Measurements from ENCODE around the gene DGKH.

Gene DGKH

DNA sequence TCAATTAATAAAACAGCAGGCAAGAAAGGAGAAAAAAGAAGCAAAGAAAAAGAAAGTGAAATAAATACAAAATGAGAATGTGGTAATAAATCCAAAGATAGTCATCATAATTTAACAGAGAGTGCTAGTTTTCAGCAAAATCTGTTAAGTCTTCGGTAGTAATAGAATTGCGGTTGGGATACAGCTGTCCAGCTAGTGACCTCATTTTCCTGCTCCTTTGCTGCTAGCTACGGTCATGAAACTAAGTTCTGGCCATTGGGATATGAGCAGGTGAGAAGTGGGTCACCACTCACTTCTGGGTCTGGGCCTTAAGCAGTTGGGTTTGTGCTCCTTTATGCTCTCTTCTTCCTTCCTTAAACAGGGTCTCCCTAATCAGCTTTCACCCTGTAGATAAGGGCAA lies 11.7 kb upstream of the DGKH start:
- Histone ChIP-seq H2BK5ac (ENCODE audit: low read length) (no peak overlapping the region), H3K9me3 (replicated peaks in 1 of 2; ENCODE audit: control insufficient read depth in 2 of 2, insufficient read depth in 1 of 2, low read depth in 1 of 2, low read length in 2 of 2) (peaks cover 0 to 13% of the 10 kb centered on the region in 2 donors), H3K4me3 (ENCODE audit: low read length in 2 of 2) (no peak overlapping the region), H3K9ac (ENCODE audit: low read depth, low read length, poor library complexity) (no peak overlapping the region), H3K27ac (replicated peaks; ENCODE audit: low read length) (no peak overlapping the region), H2AK5ac (ENCODE audit: low read depth, low read length) (no peak overlapping the region), H2AFZ (ENCODE audit: low read length) (no peak overlapping the region), H2BK15ac (ENCODE audit: low read length) (no peak overlapping the region), H2BK12ac (ENCODE audit: low read length) (no peak overlapping the region), H3K36me3 (replicated peaks in 1 of 2; ENCODE audit: control insufficient read depth in 2 of 2, insufficient read depth in 2 of 2, low read length in 2 of 2) (no peaks in the 10 kb centered on the region), H3K18ac (ENCODE audit: low read length) (no peak overlapping the region), H3K4me2 (ENCODE audit: insufficient read depth, low read length, poor library complexity, severe bottlenecking) (no peak overlapping the region), H3K14ac (ENCODE audit: low read length) (no peak overlapping the region), H4K8ac (ENCODE audit: low read depth, low read length) (no peak overlapping the region), H4K91ac (ENCODE audit: low read depth, low read length, poor library complexity) (no peak overlapping the region), H3K79me1 (ENCODE audit: low read depth, low read length) (no peaks in the 10 kb centered on the region), H3K23ac (ENCODE audit: low read depth, low read length, poor library complexity) (no peak overlapping the region), H3K4ac (ENCODE audit: low read length) (no peak overlapping the region), H3K4me1 (ENCODE audit: control insufficient read depth in 2 of 2, insufficient read depth in 1 of 2, low read depth in 1 of 2, low read length in 2 of 2) (peaks cover 0 to 3% of the 10 kb centered on the region in 2 donors), H2BK120ac (ENCODE audit: low read depth, low read length) (no peak overlapping the region), H3K27me3 (ENCODE audit: control insufficient read depth in 3 of 3, insufficient read depth in 3 of 3, low read depth in 1 of 3, low read length in 3 of 3) (peaks cover 0 to 13% (median 8%) of the 10 kb centered on the region in 3 experiments)
- DNase-seq (ENCODE audit: low spot score), result no peak
- WGBS, 2 donors (ENCODE audit: extremely low coverage in 2 of 2, insufficient read length in 2 of 2, insufficient replicate concordance in 1 of 2), result no CpG with 5 or more reads among the region's 3 CpGs

DNA sequence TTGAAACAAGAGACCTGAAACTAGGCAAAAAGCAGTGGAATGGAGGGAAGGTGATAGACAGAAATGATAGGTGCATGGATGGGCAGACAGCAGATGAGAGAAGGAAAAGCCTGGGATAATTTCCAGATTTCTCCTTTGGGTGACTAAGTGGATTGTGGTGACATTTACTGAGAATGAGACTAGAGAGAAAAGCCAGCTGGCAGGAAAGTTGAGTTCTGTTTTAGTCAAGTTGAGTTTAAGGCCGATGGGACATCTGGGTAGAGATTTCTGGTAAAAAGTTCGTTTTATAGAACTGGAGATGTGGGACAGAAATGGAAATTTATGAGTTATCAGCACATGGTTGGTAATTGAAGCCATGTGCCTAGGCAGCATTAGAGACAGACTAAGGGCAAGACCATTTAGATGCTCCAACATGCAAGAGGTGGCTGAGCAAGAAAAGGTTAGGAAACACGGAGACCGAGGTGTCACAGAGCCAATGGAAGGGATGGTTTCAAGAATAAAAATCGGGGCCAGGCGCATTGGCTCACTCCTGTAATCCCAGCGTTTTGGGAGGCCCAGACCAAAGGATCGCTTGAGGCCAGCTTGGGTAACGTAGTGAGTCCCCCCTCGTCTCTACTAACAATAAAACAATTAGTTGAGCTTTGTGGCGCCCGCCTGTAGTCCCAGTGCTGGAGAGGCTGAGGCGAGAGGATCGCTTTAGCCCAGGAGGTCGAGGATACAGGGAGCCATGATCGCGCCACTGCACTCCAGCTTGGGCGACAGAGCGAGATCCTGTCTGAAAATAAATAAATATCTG lies 9.6 kb upstream of the DGKH start:
- DNase-seq (ENCODE audit: low spot score), result no peak
- no peak overlapping the region for H3K23ac ChIP-seq (ENCODE audit: low read depth, low read length, poor library complexity)
- H4K91ac ChIP-seq (ENCODE audit: low read depth, low read length, poor library complexity), result no peak overlapping the region
- no peak overlapping the region for H3K18ac ChIP-seq (ENCODE audit: low read length)
- peaks cover 0 to 5% of the 10 kb centered on the region in 2 donors for H3K4me1 ChIP-seq (ENCODE audit: control insufficient read depth in 2 of 2, insufficient read depth in 1 of 2, low read depth in 1 of 2, low read length in 2 of 2)
- H3K4me3 ChIP-seq (ENCODE audit: low read length in 2 of 2), result no peak overlapping the region
- no peak overlapping the region for H2BK5ac ChIP-seq (ENCODE audit: low read length)
- WGBS, 2 donors (ENCODE audit: extremely low coverage in 2 of 2, insufficient read length in 2 of 2, insufficient replicate concordance in 1 of 2), result no CpG with 5 or more reads among the region's 19 CpGs
- no peaks in the 10 kb centered on the region for H3K79me1 ChIP-seq (ENCODE audit: low read depth, low read length)
- H3K9me3 ChIP-seq (replicated peaks in 1 of 2; ENCODE audit: control insufficient read depth in 2 of 2, insufficient read depth in 1 of 2, low read depth in 1 of 2, low read length in 2 of 2), result peaks cover 0 to 13% of the 10 kb centered on the region in 2 donors
- no peaks in the 10 kb centered on the region for H3K36me3 ChIP-seq (replicated peaks in 1 of 2; ENCODE audit: control insufficient read depth in 2 of 2, insufficient read depth in 2 of 2, low read length in 2 of 2)
- H2BK120ac ChIP-seq (ENCODE audit: low read depth, low read length), result no peak overlapping the region
- H3K9ac ChIP-seq (ENCODE audit: low read depth, low read length, poor library complexity), result no peak overlapping the region
- H2AK5ac ChIP-seq (ENCODE audit: low read depth, low read length), result no peak overlapping the region
- no peak overlapping the region for H3K4ac ChIP-seq (ENCODE audit: low read length)
- H3K27me3 ChIP-seq (ENCODE audit: control insufficient read depth in 3 of 3, insufficient read depth in 3 of 3, low read depth in 1 of 3, low read length in 3 of 3), result peaks cover 0 to 13% (median 8%) of the 10 kb centered on the region in 3 experiments
- H3K4me2 ChIP-seq (ENCODE audit: insufficient read depth, low read length, poor library complexity, severe bottlenecking), result no peak overlapping the region
- no peak overlapping the region for H2BK15ac ChIP-seq (ENCODE audit: low read length)
- H2BK12ac ChIP-seq (ENCODE audit: low read length), result no peak overlapping the region
- no peak overlapping the region for H4K8ac ChIP-seq (ENCODE audit: low read depth, low read length)
- H2AFZ ChIP-seq (ENCODE audit: low read length), result no peak overlapping the region
- H3K27ac ChIP-seq (replicated peaks; ENCODE audit: low read length), result no peak overlapping the region
- H3K14ac ChIP-seq (ENCODE audit: low read length), result no peak overlapping the region

DNA sequence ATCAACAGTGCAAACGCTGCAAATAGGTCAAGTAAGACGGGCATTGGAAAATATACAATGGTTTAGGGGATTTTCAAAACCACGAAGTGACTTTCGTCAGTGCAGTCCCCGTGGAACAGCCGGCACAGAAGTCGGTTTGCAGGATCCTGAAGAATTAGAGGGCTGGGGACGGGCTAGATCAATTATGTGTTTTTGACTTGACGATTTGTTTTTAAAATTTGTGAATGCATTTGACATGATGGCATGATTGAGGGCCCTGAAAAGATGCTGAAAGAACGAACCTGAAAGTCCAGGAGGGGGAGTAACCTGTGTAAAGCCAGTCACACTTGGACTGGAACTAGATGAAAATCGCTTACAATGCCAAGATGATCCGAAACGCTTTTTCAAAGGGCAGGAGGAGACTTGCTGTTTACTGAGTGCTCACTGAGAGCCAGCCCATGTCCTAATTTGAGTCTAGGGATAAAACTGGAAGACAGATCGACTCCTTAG lies 8.9 kb upstream of the DGKH start:
- Histone ChIP-seq H3K4ac (ENCODE audit: low read length) (no peak overlapping the region), H3K18ac (ENCODE audit: low read length) (no peak overlapping the region), H3K14ac (ENCODE audit: low read length) (no peak overlapping the region), H3K9me3 (replicated peaks in 1 of 2; ENCODE audit: control insufficient read depth in 2 of 2, insufficient read depth in 1 of 2, low read depth in 1 of 2, low read length in 2 of 2) (peaks cover 0 to 13% of the 10 kb centered on the region in 2 donors), H3K4me1 (ENCODE audit: control insufficient read depth in 2 of 2, insufficient read depth in 1 of 2, low read depth in 1 of 2, low read length in 2 of 2) (peaks cover 0 to 5% of the 10 kb centered on the region in 2 donors), H2BK120ac (ENCODE audit: low read depth, low read length) (no peak overlapping the region), H4K91ac (ENCODE audit: low read depth, low read length, poor library complexity) (no peak overlapping the region), H3K36me3 (replicated peaks in 1 of 2; ENCODE audit: control insufficient read depth in 2 of 2, insufficient read depth in 2 of 2, low read length in 2 of 2) (no peaks in the 10 kb centered on the region), H3K27ac (replicated peaks; ENCODE audit: low read length) (no peak overlapping the region), H3K79me1 (ENCODE audit: low read depth, low read length) (no peaks in the 10 kb centered on the region), H3K27me3 (ENCODE audit: control insufficient read depth in 3 of 3, insufficient read depth in 3 of 3, low read depth in 1 of 3, low read length in 3 of 3) (peaks cover 0 to 13% (median 8%) of the 10 kb centered on the region in 3 experiments), H3K9ac (ENCODE audit: low read depth, low read length, poor library complexity) (no peak overlapping the region), H2BK5ac (ENCODE audit: low read length) (no peak overlapping the region), H3K4me3 (ENCODE audit: low read length in 2 of 2) (peak overlapping the region; percentile 84 to 93), H3K4me2 (ENCODE audit: insufficient read depth, low read length, poor library complexity, severe bottlenecking) (peak overlapping the region; percentile 66), H2AFZ (ENCODE audit: low read length) (peak overlapping the region; percentile 95), H2BK15ac (ENCODE audit: low read length) (no peak overlapping the region), H2AK5ac (ENCODE audit: low read depth, low read length) (no peak overlapping the region), H2BK12ac (ENCODE audit: low read length) (no peak overlapping the region), H3K23ac (ENCODE audit: low read depth, low read length, poor library complexity) (no peak overlapping the region), H4K8ac (ENCODE audit: low read depth, low read length) (no peak overlapping the region)
- peak; percentile 12 for DNase-seq (ENCODE audit: low spot score)
- no CpG with 5 or more reads among the region's 14 CpGs for WGBS, 2 donors (ENCODE audit: extremely low coverage in 2 of 2, insufficient read length in 2 of 2, insufficient replicate concordance in 1 of 2)

DNA sequence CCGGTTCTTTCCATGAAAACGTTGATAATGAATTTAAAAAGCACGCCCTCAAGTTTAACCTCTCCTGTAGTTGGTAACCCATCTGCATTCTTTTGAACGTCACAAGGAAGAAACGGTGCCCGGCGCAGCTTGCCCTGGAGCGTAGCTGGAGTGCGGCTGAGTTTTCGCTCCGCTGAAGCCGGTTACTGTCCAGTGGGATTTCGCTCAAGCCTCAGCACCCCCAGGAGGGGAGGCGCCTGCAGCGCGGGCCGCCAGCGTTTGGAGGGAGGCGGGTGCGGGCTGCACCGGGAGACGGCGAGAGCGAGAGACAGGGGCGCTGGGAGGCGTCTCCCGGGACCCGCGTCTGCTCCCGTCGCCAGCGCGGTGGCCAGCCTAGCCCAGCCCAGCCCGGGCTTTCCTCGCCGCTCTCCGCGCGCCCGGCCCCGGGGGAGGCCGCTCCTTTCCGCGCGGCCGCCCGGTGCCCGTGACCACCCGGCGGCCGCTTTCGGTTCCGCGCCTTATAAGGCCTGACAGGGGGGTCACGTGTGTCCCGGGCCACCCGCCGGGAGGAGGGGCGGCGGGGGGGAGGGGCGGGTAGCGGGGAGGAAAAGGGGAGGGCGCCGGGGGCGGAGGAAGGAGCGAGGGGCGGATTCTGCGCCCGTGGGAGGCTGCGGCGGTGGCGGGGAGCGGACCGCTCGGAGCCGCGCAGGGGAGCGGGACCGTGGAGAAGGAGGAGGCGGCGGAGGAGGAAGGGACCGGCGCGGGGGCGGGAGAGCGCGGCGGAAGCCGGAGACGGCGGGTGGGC lies 8.3 kb upstream of the DGKH start:
- Histone ChIP-seq H3K18ac (ENCODE audit: low read length) (peak overlapping the region; percentile 97), H3K36me3 (replicated peaks in 1 of 2; ENCODE audit: control insufficient read depth in 2 of 2, insufficient read depth in 2 of 2, low read length in 2 of 2) (no peaks in the 10 kb centered on the region), H3K23ac (ENCODE audit: low read depth, low read length, poor library complexity) (no peak overlapping the region), H3K4me2 (ENCODE audit: insufficient read depth, low read length, poor library complexity, severe bottlenecking) (peak overlapping the region; percentile 96), H2BK15ac (ENCODE audit: low read length) (no peak overlapping the region), H2BK12ac (ENCODE audit: low read length) (no peak overlapping the region), H4K91ac (ENCODE audit: low read depth, low read length, poor library complexity) (no peak overlapping the region), H3K4me1 (ENCODE audit: control insufficient read depth in 2 of 2, insufficient read depth in 1 of 2, low read depth in 1 of 2, low read length in 2 of 2) (peaks cover 0 to 5% of the 10 kb centered on the region in 2 donors), H3K14ac (ENCODE audit: low read length) (peak overlapping the region; percentile 31), H3K9me3 (replicated peaks in 1 of 2; ENCODE audit: control insufficient read depth in 2 of 2, insufficient read depth in 1 of 2, low read depth in 1 of 2, low read length in 2 of 2) (peaks cover 0 to 11% of the 10 kb centered on the region in 2 donors), H2AFZ (ENCODE audit: low read length) (peak overlapping the region; percentile 95), H3K27ac (replicated peaks; ENCODE audit: low read length) (peak overlapping the region; percentile 62), H2AK5ac (ENCODE audit: low read depth, low read length) (no peak overlapping the region), H3K9ac (ENCODE audit: low read depth, low read length, poor library complexity) (peak overlapping the region; percentile 88), H4K8ac (ENCODE audit: low read depth, low read length) (no peak overlapping the region), H3K4me3 (ENCODE audit: low read length in 2 of 2) (peak overlapping the region; percentile 93 to 96), H2BK120ac (ENCODE audit: low read depth, low read length) (no peak overlapping the region), H2BK5ac (ENCODE audit: low read length) (no peak overlapping the region), H3K4ac (ENCODE audit: low read length) (no peak overlapping the region), H3K27me3 (ENCODE audit: control insufficient read depth in 3 of 3, insufficient read depth in 3 of 3, low read depth in 1 of 3, low read length in 3 of 3) (peaks cover 0 to 13% (median 8%) of the 10 kb centered on the region in 3 experiments), H3K79me1 (ENCODE audit: low read depth, low read length) (peaks cover 2% of the 10 kb centered on the region)
- whole genome bisulfite sequencing, 2 donors (ENCODE audit: extremely low coverage in 2 of 2, insufficient read length in 2 of 2, insufficient replicate concordance in 1 of 2), result no CpG with 5 or more reads among the region's 91 CpGs
- peak; percentile 77 for DNase-seq (ENCODE audit: low spot score)

Measured in neuronal stem cell (in vitro differentiated cells).